Loucy (cell line): ENCODE results near the gene NARF.
"Not testable (repeated sequence)": the region's sequence is repeated elsewhere in the genome, so short reads cannot be mapped to it uniquely, and the experiment has no call there.

ENCODE experiments used
- H2AFZ ChIP-seq: fragments of 200-600 bp; sonication (generic); 2 replicates; pipeline ENCODE4 v1.6.0; 2016; ENCODE audit warnings: antibody characterized with exemption, mild to moderate bottlenecking, low read length, moderate library complexity
- H3F3A ChIP-seq: fragments of 200-600 bp; 2 replicates; pipeline ENCODE4 v1.6.0; 2016; ENCODE audit warnings: antibody characterized with exemption, low read depth, mild to moderate bottlenecking
- H3K27me3 ChIP-seq: fragments of 200-600 bp; sonication (generic); 2 replicates; pipeline ENCODE4 v1.6.1; 2014; ENCODE audit warnings: low read length, mild to moderate bottlenecking; ENCODE audit not compliant: insufficient read depth, poor library complexity, severe bottlenecking
- H3K36me3 ChIP-seq: fragments of 200-600 bp; sonication (generic); 2 replicates; pipeline ENCODE4 v1.6.1; 2016; ENCODE audit warnings: low read length; ENCODE audit not compliant: insufficient read depth
- H3K4me1 ChIP-seq: fragments of 200-600 bp; sonication (generic); 2 replicates; pipeline ENCODE4 v1.5.1; 2014; ENCODE audit warnings: low read length, mild to moderate bottlenecking; ENCODE audit not compliant: insufficient read depth, poor library complexity, severe bottlenecking
- H3K4me2 ChIP-seq: fragments of 200-600 bp; sonication (generic); 2 replicates; pipeline ENCODE4 v1.6.0; 2014; ENCODE audit warnings: antibody characterized with exemption, low read length, low read depth, mild to moderate bottlenecking; ENCODE audit not compliant: poor library complexity, severe bottlenecking
- H3K4me3 ChIP-seq: fragments of 200-600 bp; sonication (generic); 2 replicates; pipeline ENCODE4 v1.5.1; 2014; ENCODE audit warnings: low read length, mild to moderate bottlenecking, mixed read lengths; ENCODE audit not compliant: poor library complexity, severe bottlenecking
- H3K79me2 ChIP-seq: fragments of 200-600 bp; sonication (generic); 2 replicates; pipeline ENCODE4 v1.6.1; 2014; ENCODE audit warnings: low read length; ENCODE audit not compliant: insufficient read depth
- H3K9ac ChIP-seq: fragments of 200-600 bp; sonication (generic); 2 replicates; pipeline ENCODE4 v1.6.0; 2014; ENCODE audit warnings: mild to moderate bottlenecking, low read depth, low read length, moderate library complexity; ENCODE audit not compliant: poor library complexity, severe bottlenecking
- H3K9me2 ChIP-seq: fragments of 200-600 bp; sonication (generic); replicated peaks from 2 replicates; pipeline ENCODE4 v1.6.1; 2016; ENCODE audit warnings: low read depth, low read length, mixed read lengths
- H3K9me3 ChIP-seq: fragments of 200-600 bp; sonication (generic); 2 replicates; pipeline ENCODE4 v1.6.1; 2014; ENCODE audit warnings: mild to moderate bottlenecking, antibody characterized with exemption, low read length, low read depth; ENCODE audit not compliant: insufficient read depth
- H4K20me1 ChIP-seq: fragments of 200-600 bp; sonication (generic); 2 replicates; pipeline ENCODE4 v1.6.0; 2014; ENCODE audit warnings: antibody characterized with exemption, low read length, mild to moderate bottlenecking; ENCODE audit not compliant: insufficient read depth, poor library complexity, severe bottlenecking
- CTCF ChIP-seq: fragments of 200-600 bp; sonication (generic); conservative IDR thresholded peaks from 2 replicates; pipeline ENCODE4 v1.5.1; 2014; ENCODE audit warnings: mild to moderate bottlenecking, antibody characterized with exemption, low read length
- EZH2phosphoT487 ChIP-seq: fragments of 200-600 bp; IDR thresholded peaks from 2 replicates; pipeline ENCODE4 v1.6.1; 2018; ENCODE audit warnings: antibody characterized with exemption, mild to moderate bottlenecking, moderate library complexity, borderline replicate concordance

NARF gene

GRCh38 chr17:82449883-82450356 is 8.6 kb upstream of the NARF start:
- Histone ChIP-seq H3K4me3 (peak overlapping the region; percentile 89), H4K20me1 (peaks cover 19% of the 10 kb centered on the region), H3K9me2 (no peaks in the 10 kb centered on the region), H3K27me3 (no peaks in the 10 kb centered on the region), H3K4me1 (peaks cover 28% of the 10 kb centered on the region), H3K9ac (peak overlapping the region; percentile 99), H2AFZ (no peak overlapping the region), H3K79me2 (peaks cover 61% of the 10 kb centered on the region), H3F3A (peaks cover 15% of the 10 kb centered on the region), H3K4me2 (peak overlapping the region; percentile 80), H3K36me3 (no peaks in the 10 kb centered on the region; the same call in 1 of the 2 replicates), H3K9me3 (no peaks in the 10 kb centered on the region)
- TF ChIP-seq EZH2phosphoT487 (no peak), CTCF (no peak)

DNA sequence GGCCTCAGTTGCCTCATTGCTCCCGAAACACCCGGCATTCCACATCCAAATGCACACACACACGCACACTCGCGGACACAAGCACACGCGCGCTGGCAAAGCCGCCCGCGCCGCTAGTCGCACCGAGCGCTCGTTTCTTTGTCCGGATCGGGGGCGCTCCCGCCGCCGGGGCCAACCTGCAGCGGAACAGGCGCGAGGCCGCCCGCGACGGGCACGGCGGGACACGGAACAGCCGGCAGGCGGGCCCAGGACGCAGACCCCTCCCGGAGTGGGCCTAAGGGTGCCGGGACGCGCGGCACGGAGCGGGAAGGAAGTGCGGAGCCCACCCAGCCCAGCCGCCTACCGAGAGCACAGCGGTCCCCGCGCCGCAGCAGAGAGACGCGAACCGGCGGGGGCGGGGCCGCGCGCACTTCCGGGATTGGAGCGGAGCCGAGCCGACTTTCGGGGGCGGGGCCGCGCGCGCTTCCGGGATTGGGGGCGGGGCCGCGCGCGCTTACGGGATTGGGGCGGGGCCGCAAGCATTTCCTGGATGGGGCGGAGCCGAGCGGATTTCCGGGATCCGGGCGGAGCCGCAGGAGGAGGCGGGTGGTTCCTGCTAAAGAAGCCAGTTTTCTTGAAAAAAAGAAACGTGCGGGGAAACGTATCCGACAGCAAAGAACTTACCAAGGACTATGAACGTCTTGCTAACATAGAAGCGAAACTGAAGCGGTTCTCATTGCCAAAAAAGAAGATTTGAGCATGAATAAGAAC is 8.0 kb upstream of the NARF start, which contains the start of gene CYBC1:
TSS of gene CYBC1 (minus strand) at position 396 of the 750 bp plus-strand sequence. CDS start 1,498 bp downstream, outside the sequence.
- Histone ChIP-seq H3K36me3 (no peaks in the 10 kb centered on the region; the same call in 1 of the 2 replicates), H3K4me3 (peak within 1 kb of the TSS; percentile 89), H3K79me2 (peaks cover 54% of the 10 kb centered on the region), H3K9me3 (no peaks in the 10 kb centered on the region), H3F3A (peaks cover 15% of the 10 kb centered on the region), H3K27me3 (no peaks in the 10 kb centered on the region), H3K9ac (peak within 1 kb of the TSS; percentile 99), H3K4me2 (peak within 1 kb of the TSS; percentile 94), H3K9me2 (no peaks in the 10 kb centered on the region), H4K20me1 (peaks cover 18% of the 10 kb centered on the region), H3K4me1 (peaks cover 28% of the 10 kb centered on the region), H2AFZ (0 out of 2 replicates have a peak within 1 kb of the TSS, but pooled peaks have one; percentile 28)
- no peak for TF ChIP-seq CTCF
- TF ChIP-seq EZH2phosphoT487: no peak

DNA sequence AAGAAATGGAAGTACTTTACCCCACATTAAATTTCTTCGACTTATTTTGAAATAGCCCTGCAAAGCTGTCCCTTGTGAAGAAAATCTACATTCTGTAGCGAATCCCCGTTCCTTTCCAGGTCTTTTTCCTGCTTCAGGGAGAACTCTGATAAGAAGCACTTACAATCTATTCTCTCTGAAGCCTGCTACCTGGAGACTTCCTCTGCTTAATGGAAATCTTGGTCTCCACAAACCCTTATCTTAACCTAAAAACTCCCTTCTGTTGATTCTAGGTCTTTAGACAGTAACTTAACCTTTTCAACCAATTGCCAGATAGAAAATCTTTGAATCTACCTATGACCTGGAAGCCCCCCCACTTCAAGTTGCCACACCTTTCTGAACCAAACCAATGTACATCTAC is 6.4 kb upstream of the NARF start:
- no peak overlapping the region for H3K4me3 ChIP-seq
- H4K20me1 ChIP-seq: peaks cover 12% of the 10 kb centered on the region
- no peaks in the 10 kb centered on the region for H3K9me2 ChIP-seq
- H2AFZ ChIP-seq: no peak overlapping the region
- peaks cover 15% of the 10 kb centered on the region for H3F3A ChIP-seq
- H3K9me3 ChIP-seq: no peaks in the 10 kb centered on the region
- H3K4me1 ChIP-seq: peaks cover 30% of the 10 kb centered on the region
- H3K27me3 ChIP-seq: no peaks in the 10 kb centered on the region
- peaks cover 39% of the 10 kb centered on the region for H3K79me2 ChIP-seq
- no peak overlapping the region for H3K4me2 ChIP-seq
- no peak for TF ChIP-seq CTCF
- TF ChIP-seq EZH2phosphoT487: no peak
- H3K36me3 ChIP-seq: no peaks in the 10 kb centered on the region
- H3K9ac ChIP-seq: no peak overlapping the region

DNA sequence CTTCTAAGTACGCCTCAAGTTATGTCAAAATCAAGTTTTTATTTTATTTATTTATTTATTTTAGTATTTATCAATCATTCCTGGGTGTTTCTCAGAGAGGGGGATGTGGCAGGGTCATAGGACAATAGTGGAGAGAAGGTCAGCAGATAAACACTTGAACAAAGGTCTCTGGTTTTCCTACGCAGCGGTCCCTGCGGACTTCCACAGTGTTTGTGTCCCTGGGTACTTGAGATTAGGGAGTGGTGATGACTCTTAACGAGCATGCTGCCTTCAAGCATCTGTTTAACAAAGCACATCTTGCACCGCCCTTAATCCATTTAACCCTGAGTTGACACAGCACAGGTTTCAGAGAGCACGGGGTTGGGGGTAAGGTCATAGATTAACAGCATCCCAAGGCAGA is 5.4 kb upstream of the NARF start:
- H3K79me2 ChIP-seq: peaks cover 33% of the 10 kb centered on the region
- H3F3A ChIP-seq: peaks cover 19% of the 10 kb centered on the region
- H3K9me3 ChIP-seq, H3K36me3 ChIP-seq, H3K9me2 ChIP-seq, H3K4me3 ChIP-seq, H2AFZ ChIP-seq, H3K27me3 ChIP-seq, H3K9ac ChIP-seq, H3K4me2 ChIP-seq, H4K20me1 ChIP-seq: not testable (repeated sequence)
- peaks cover 30% of the 10 kb centered on the region for H3K4me1 ChIP-seq

GRCh38 chr17:82453706-82454105 is 4.8 kb upstream of the NARF start:
- not testable (repeated sequence) for H3K4me2 ChIP-seq, H3K36me3 ChIP-seq, H4K20me1 ChIP-seq, H3K9me3 ChIP-seq, H3K9ac ChIP-seq, H2AFZ ChIP-seq, H3K9me2 ChIP-seq, H3K4me3 ChIP-seq, H3K27me3 ChIP-seq
- Histone ChIP-seq H3K79me2 (peaks cover 31% of the 10 kb centered on the region), H3F3A (peaks cover 19% of the 10 kb centered on the region), H3K4me1 (peaks cover 29% of the 10 kb centered on the region)
